Mesendoderm (in vitro differentiated cells): Measurements from ENCODE around the gene PLCB1.
A peak's percentile ranks its signal among the peaks of the same experiment; 100 is the strongest.

Source experiments
- DNase-seq: peaks from one replicate; pipeline ENCODE4 v3.0.0; 2013
- H2AK5ac ChIP-seq: 2 replicates; pipeline ENCODE4 v1.6.1; 2013; ENCODE audit warnings: low read length, inconsistent platforms
- H2BK120ac ChIP-seq: 2 replicates; pipeline ENCODE4 v1.6.1; 2013; ENCODE audit warnings: low read depth, mild to moderate bottlenecking, low read length, moderate library complexity, mixed read lengths
- H2BK15ac ChIP-seq: replicated peaks from 2 replicates; pipeline ENCODE4 v1.6.1; 2013; ENCODE audit warnings: low read depth, mild to moderate bottlenecking, moderate library complexity
- H2BK5ac ChIP-seq: 2 replicates; pipeline ENCODE4 v1.6.1; 2013; ENCODE audit warnings: low read length, inconsistent platforms
- H3K18ac ChIP-seq: 2 replicates; pipeline ENCODE4 v1.6.1; 2013; ENCODE audit warnings: mild to moderate bottlenecking, low read length, mixed read lengths
- H3K23ac ChIP-seq: one replicate; pipeline ENCODE4 v1.6.1; 2013; ENCODE audit warnings: low read length
- H3K27ac ChIP-seq: 2 replicates; pipeline ENCODE4 v1.5.1; 2013; ENCODE audit warnings: low read depth, mild to moderate bottlenecking, inconsistent platforms, low read length, moderate library complexity
- H3K27me3 ChIP-seq: 2 replicates; pipeline ENCODE4 v1.6.1; 2013; ENCODE audit warnings: low read length, control low read depth, mild to moderate bottlenecking, inconsistent platforms; ENCODE audit not compliant: insufficient read depth, poor library complexity
- H3K36me3 ChIP-seq: 2 replicates; pipeline ENCODE4 v1.6.1; 2013; ENCODE audit warnings: low read length, inconsistent platforms; ENCODE audit not compliant: control insufficient read depth, insufficient read depth
- H3K4ac ChIP-seq: one replicate; pipeline ENCODE4 v1.6.1; 2013; ENCODE audit warnings: low read depth, mild to moderate bottlenecking, low read length, moderate library complexity
- H3K4me1 ChIP-seq: 2 replicates; pipeline ENCODE4 v1.6.1; 2013; ENCODE audit warnings: low read depth, low read length, inconsistent platforms; ENCODE audit not compliant: control insufficient read depth
- H3K4me2 ChIP-seq: 2 replicates; pipeline ENCODE4 v1.6.1; 2013; ENCODE audit warnings: low read length
- H3K4me3 ChIP-seq: 2 replicates; pipeline ENCODE4 v1.5.1; 2013; ENCODE audit warnings: mild to moderate bottlenecking, low read length
- H3K56ac ChIP-seq: one replicate; pipeline ENCODE4 v1.6.1; 2013; ENCODE audit warnings: low read length
- H3K79me1 ChIP-seq: 2 replicates; pipeline ENCODE4 v1.6.1; 2013; ENCODE audit warnings: low read length, inconsistent platforms
- H3K79me2 ChIP-seq: 2 replicates; pipeline ENCODE4 v1.6.1; 2013; ENCODE audit warnings: mild to moderate bottlenecking, low read length; ENCODE audit not compliant: control insufficient read depth, insufficient read depth
- H3K9ac ChIP-seq: 2 replicates; pipeline ENCODE4 v1.6.1; 2013; ENCODE audit warnings: low read length, inconsistent platforms
- H4K5ac ChIP-seq: one replicate; pipeline ENCODE4 v1.6.1; 2013; ENCODE audit warnings: low read length
- H4K8ac ChIP-seq: one replicate; pipeline ENCODE4 v1.6.1; 2013; ENCODE audit warnings: low read depth, mild to moderate bottlenecking, control low read depth, low read length, moderate library complexity
- WGBS: extraction: QIAGEN DNeasy Blood & Tissue Kit; methylation state at CpG from one replicate; pipeline ENCODE4 v1.1.7; 2013; ENCODE audit warnings: low lambda C conversion rate, missing lambda C conversion rate; ENCODE audit not compliant: insufficient coverage; ENCODE audit errors: extremely low coverage; 5-methylcytosine and 5-hydroxymethylcytosine counted together

Gene PLCB1

DNA sequence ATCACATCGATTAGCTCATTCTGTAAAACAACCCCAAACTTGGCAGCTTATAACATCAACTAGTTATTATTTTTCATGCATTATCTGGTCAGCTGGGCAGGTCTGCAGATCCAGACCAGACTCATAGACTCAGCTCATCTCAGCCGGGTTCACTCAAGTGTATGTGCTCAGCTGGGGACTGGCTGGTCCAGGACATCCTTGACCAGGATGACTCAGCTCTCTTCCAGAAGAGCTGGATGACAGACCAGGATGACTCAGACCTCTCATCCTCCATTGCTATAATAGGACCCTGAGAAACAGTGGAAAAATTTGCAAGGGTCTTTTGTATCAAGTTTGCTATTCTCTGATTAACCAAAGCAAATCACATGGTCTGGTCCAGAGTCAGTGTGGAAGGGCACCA is 624.3 kb downstream of the PLCB1 start:
- no peak overlapping the region for H2BK15ac ChIP-seq
- H3K4ac ChIP-seq: no peak overlapping the region
- no peak overlapping the region for H3K18ac ChIP-seq
- no peak overlapping the region for H4K8ac ChIP-seq
- H3K23ac ChIP-seq: no peak overlapping the region
- H3K36me3 ChIP-seq: no peaks in the 10 kb centered on the region
- no peak overlapping the region for H2BK5ac ChIP-seq
- H3K4me3 ChIP-seq: no peak overlapping the region
- H3K27ac ChIP-seq: no peak overlapping the region
- no peak overlapping the region for H4K5ac ChIP-seq
- DNase-seq: peak; percentile 69
- no peak overlapping the region for H3K4me2 ChIP-seq
- no peak overlapping the region for H3K9ac ChIP-seq
- no peaks in the 10 kb centered on the region for H3K79me2 ChIP-seq
- no CpG with 5 or more reads among the region's 2 CpGs for WGBS
- H3K56ac ChIP-seq: no peak overlapping the region
- H3K27me3 ChIP-seq: no peaks in the 10 kb centered on the region
- H2AK5ac ChIP-seq: no peak overlapping the region
- H2BK120ac ChIP-seq: no peak overlapping the region
- no peaks in the 10 kb centered on the region for H3K4me1 ChIP-seq
- no peaks in the 10 kb centered on the region for H3K79me1 ChIP-seq

DNA sequence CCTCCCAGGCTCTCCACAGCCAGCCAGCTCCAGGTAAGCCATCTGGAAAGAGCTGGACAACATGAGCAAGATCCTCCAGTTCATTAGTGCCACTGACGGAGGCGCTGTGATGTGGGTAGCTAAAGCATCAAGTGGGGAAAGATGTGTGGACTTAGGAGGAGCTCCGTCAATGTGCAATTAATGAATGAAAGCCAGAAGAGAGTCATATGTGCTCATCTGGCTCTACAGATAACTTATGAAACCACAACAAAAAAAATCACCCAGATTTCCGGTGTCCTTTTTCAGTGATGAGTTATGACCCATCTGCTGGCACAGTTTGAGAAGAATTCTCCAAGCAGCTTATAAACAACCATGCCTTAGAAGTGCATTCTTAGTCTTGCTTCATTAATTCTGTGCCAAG is 625.1 kb downstream of the PLCB1 start:
- Histone ChIP-seq H3K9ac (no peak overlapping the region), H2AK5ac (no peak overlapping the region), H3K56ac (no peak overlapping the region), H3K4me1 (no peaks in the 10 kb centered on the region), H3K79me1 (no peaks in the 10 kb centered on the region), H3K27ac (no peak overlapping the region), H3K18ac (no peak overlapping the region), H4K8ac (no peak overlapping the region), H3K4ac (no peak overlapping the region), H2BK120ac (no peak overlapping the region), H3K23ac (no peak overlapping the region), H3K27me3 (no peaks in the 10 kb centered on the region), H4K5ac (no peak overlapping the region), H2BK5ac (no peak overlapping the region), H3K4me2 (no peak overlapping the region), H3K79me2 (no peaks in the 10 kb centered on the region), H3K36me3 (no peaks in the 10 kb centered on the region), H3K4me3 (no peak overlapping the region), H2BK15ac (no peak overlapping the region)
- DNase-seq: no peak
- no CpG with 5 or more reads among the region's 4 CpGs for WGBS

DNA sequence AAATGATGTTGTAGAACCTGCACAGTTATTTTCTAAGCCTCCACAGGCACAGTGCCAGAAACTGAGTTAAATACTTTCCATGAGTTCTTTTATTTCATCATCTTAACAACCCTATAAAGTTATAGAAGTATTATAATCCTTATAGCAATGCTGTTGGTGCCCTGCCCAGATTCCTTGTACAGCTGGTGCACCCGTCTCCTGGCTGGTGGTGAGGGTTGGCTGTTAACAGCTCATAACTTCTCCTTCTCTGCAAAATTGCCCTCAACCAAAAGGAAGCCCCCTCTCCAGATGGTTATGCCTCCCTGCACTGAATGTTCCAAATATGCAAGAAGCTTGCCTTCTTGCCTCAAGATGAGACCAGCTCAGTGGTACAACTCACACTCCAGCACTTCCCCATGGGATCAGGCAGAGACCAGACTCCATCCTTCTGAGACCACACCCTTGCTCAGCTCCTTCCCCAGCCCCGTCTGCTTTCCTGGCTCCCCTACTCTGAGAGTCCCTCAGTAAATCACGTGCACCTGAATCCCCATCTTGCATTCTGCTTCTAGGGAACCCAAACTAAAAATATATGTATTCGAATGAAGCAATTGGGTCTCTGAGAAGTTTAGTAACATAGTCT is 632.4 kb downstream of the PLCB1 start:
- no peaks in the 10 kb centered on the region for H3K36me3 ChIP-seq
- no peaks in the 10 kb centered on the region for H3K79me2 ChIP-seq
- H3K4ac ChIP-seq: no peak overlapping the region
- H3K27me3 ChIP-seq: no peaks in the 10 kb centered on the region
- no peak overlapping the region for H3K23ac ChIP-seq
- no peak overlapping the region for H4K5ac ChIP-seq
- no peak for DNase-seq
- H2BK15ac ChIP-seq: no peak overlapping the region
- H3K9ac ChIP-seq: no peak overlapping the region
- no peaks in the 10 kb centered on the region for H3K4me1 ChIP-seq
- H3K4me2 ChIP-seq: no peak overlapping the region
- H2AK5ac ChIP-seq: no peak overlapping the region
- no peak overlapping the region for H2BK5ac ChIP-seq
- H4K8ac ChIP-seq: no peak overlapping the region
- H2BK120ac ChIP-seq: no peak overlapping the region
- H3K18ac ChIP-seq: no peak overlapping the region
- no peaks in the 10 kb centered on the region for H3K79me1 ChIP-seq
- no peak overlapping the region for H3K56ac ChIP-seq
- no CpG with 5 or more reads among the region's 4 CpGs for WGBS
- no peak overlapping the region for H3K27ac ChIP-seq
- H3K4me3 ChIP-seq: no peak overlapping the region

DNA sequence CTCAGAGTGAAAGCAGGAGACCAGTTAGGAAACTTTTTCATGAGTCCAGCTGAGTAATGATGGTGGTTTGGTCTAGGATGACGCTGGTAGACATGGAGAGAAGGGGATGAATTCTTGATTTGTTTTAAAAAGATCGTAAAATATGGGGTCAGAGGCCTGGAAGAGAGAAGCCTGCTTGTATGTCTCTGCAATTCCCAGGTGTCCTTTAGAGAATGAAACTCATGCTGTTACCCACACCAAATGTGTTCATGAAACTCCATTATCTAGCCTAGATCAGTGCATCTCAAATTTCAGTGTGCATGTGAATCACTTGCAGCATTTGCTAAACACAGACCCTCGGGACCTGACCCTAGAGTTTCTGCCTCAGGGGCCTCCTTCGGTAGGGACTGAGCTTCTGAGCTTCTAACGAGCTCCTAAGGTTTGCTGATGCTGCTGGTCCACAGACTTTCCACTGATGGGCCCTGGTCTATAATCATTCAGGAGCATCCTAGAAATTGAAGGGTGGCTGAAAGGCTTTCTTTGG is 634.9 kb downstream of the PLCB1 start:
- Histone ChIP-seq H3K4me2 (no peak overlapping the region), H3K27ac (no peak overlapping the region), H2BK120ac (no peak overlapping the region), H2AK5ac (no peak overlapping the region), H3K4me1 (peaks cover 2% of the 10 kb centered on the region), H3K9ac (no peak overlapping the region), H3K79me2 (no peaks in the 10 kb centered on the region), H3K27me3 (no peaks in the 10 kb centered on the region), H3K23ac (no peak overlapping the region), H3K4ac (no peak overlapping the region), H4K5ac (no peak overlapping the region), H2BK15ac (no peak overlapping the region), H3K56ac (no peak overlapping the region), H3K36me3 (no peaks in the 10 kb centered on the region), H3K18ac (no peak overlapping the region), H3K4me3 (no peak overlapping the region), H3K79me1 (no peaks in the 10 kb centered on the region), H4K8ac (no peak overlapping the region), H2BK5ac (no peak overlapping the region)
- no CpG with 5 or more reads among the region's 5 CpGs for WGBS
- no peak for DNase-seq

DNA sequence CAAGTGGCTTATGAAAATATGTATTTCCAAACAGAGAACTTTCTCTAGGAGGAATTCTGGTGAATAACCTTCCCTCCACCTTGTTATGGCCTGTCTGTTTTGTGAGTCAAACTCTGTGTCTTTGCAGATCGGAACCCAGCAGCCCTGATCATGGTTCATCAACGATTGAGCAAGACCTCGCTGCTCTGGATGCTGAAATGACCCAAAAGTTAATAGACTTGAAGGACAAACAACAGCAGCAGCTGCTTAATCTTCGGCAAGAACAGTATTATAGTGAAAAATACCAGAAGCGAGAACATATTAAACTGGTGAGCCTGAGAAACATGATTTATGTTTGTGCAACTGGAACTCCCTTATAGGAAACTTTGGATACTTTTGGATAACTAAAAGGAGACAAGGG is 642.3 kb downstream of the PLCB1 start:
- Histone ChIP-seq H3K23ac (no peak overlapping the region), H3K56ac (no peak overlapping the region), H3K4me1 (peaks cover 2% of the 10 kb centered on the region), H3K18ac (no peak overlapping the region), H4K8ac (no peak overlapping the region), H2BK15ac (no peak overlapping the region), H2BK120ac (no peak overlapping the region), H3K27me3 (no peaks in the 10 kb centered on the region), H3K4me2 (no peak overlapping the region), H4K5ac (no peak overlapping the region), H3K4ac (no peak overlapping the region), H3K79me1 (no peaks in the 10 kb centered on the region), H3K36me3 (no peaks in the 10 kb centered on the region), H3K27ac (no peak overlapping the region), H2BK5ac (no peak overlapping the region), H3K9ac (no peak overlapping the region), H2AK5ac (no peak overlapping the region), H3K4me3 (no peak overlapping the region), H3K79me2 (no peaks in the 10 kb centered on the region)
- WGBS: no CpG with 5 or more reads among the region's 5 CpGs
- DNase-seq: no peak

DNA sequence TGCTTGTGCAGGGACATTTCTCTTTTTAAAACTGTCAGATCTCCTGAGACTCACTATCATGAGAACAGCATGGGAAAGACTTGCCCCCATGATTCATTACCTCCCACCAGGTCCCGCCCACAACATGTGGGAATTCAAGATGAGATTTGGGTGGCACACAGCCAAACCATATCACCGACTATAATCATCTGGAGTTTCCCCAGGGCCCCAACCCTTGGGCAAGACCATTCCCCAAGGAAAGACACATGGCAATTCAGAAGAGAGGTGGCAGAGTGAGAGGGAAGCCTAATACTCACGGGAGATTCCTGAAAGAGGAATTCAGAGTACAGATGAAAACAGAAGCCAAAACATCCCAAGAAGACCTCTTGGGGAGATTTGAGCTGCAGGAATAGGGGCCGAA is 645.8 kb downstream of the PLCB1 start:
- H2BK120ac ChIP-seq: no peak overlapping the region
- no peak overlapping the region for H3K18ac ChIP-seq
- DNase-seq: no peak
- H3K4me1 ChIP-seq: no peaks in the 10 kb centered on the region
- no peak overlapping the region for H3K23ac ChIP-seq
- H3K27me3 ChIP-seq: no peaks in the 10 kb centered on the region
- no peaks in the 10 kb centered on the region for H3K79me2 ChIP-seq
- no peak overlapping the region for H3K4me3 ChIP-seq
- no peak overlapping the region for H4K8ac ChIP-seq
- H2AK5ac ChIP-seq: no peak overlapping the region
- no peak overlapping the region for H3K56ac ChIP-seq
- no peak overlapping the region for H3K9ac ChIP-seq
- no peak overlapping the region for H3K4ac ChIP-seq
- no peaks in the 10 kb centered on the region for H3K79me1 ChIP-seq
- H2BK15ac ChIP-seq: no peak overlapping the region
- no peak overlapping the region for H2BK5ac ChIP-seq
- no peaks in the 10 kb centered on the region for H3K36me3 ChIP-seq
- no CpG with 5 or more reads among the region's 4 CpGs for WGBS
- no peak overlapping the region for H3K27ac ChIP-seq
- H3K4me2 ChIP-seq: no peak overlapping the region
- H4K5ac ChIP-seq: no peak overlapping the region
